HG02571 (cell line): Measurements from ENCODE around the gene HEPACAM.

Experiments
- ATAC-seq: cut with Tn5 transposase; IDR thresholded peaks from one replicate; pipeline ENCODE4 v1.9.1; 2021; ENCODE audit warnings: mild to moderate bottlenecking, moderate library complexity; ENCODE audit not compliant: unreplicated experiment

HEPACAM gene

GRCh38 chr11:124886978-124887666 is 48.7 kb downstream of the HEPACAM start:
- ATAC-seq, result no peak

GRCh38 chr11:124886476-124886875 is 49.4 kb downstream of the HEPACAM start:
- no peak for ATAC-seq

- ATAC-seq, result no peak
Measured at GRCh38 chr11:124884869-124885479, 50.9 kb downstream of the HEPACAM start.

GRCh38 chr11:124884340-124884739 is 51.5 kb downstream of the HEPACAM start:
- no peak for ATAC-seq

GRCh38 chr11:124882339-124883071 is 53.3 kb downstream of the HEPACAM start:
- ATAC-seq, result no peak

- ATAC-seq, result no peak
Measured at GRCh38 chr11:124880958-124881357, 54.9 kb downstream of the HEPACAM start.

- ATAC-seq, result no peak
Measured at GRCh38 chr11:124880290-124880611, 55.6 kb downstream of the HEPACAM start.

- no peak for ATAC-seq
Measured at GRCh38 chr11:124879493-124880289, 56.2 kb downstream of the HEPACAM start.

GRCh38 chr11:124878759-124879492 is 56.9 kb downstream of the HEPACAM start:
- no peak for ATAC-seq

GRCh38 chr11:124877910-124878758 is 57.7 kb downstream of the HEPACAM start:
- ATAC-seq, result no peak

- ATAC-seq, result no peak
Measured at GRCh38 chr11:124877631-124877909, 58.3 kb downstream of the HEPACAM start.

GRCh38 chr11:124876818-124877630 is 58.8 kb downstream of the HEPACAM start:
- no peak for ATAC-seq

GRCh38 chr11:124875943-124876817 is 59.7 kb downstream of the HEPACAM start:
- peak; percentile 94 for ATAC-seq

- no peak for ATAC-seq
Measured at GRCh38 chr11:124875401-124875800, 60.4 kb downstream of the HEPACAM start.

- ATAC-seq, result no peak
Measured at GRCh38 chr11:124874571-124875255, 61.1 kb downstream of the HEPACAM start.

- ATAC-seq, result no peak
Measured at GRCh38 chr11:124873951-124874350, 61.9 kb downstream of the HEPACAM start.

GRCh38 chr11:124872741-124873140 is 63.1 kb downstream of the HEPACAM start:
- no peak for ATAC-seq

- ATAC-seq, result no peak
Measured at GRCh38 chr11:124872280-124872679, 63.6 kb downstream of the HEPACAM start.
